ENCODE data around the gene COG3.

- TF ChIP-seq CTCF (conservative IDR thresholded peaks at IDR 0.05) (no peak), ZFX (IDR thresholded peaks at IDR 0.05) (no peak)
Observed at GRCh38 chr13:45519493-45519892, 54.8 kb downstream of the COG3 start.

Measured in C4-2B (cell line).